Esophagus squamous epithelium (tissue), 4 donors: ENCODE results near the gene PTCH1.

Experiments
- POLR2A ChIP-seq, 4 donors: fragments of 450-650 bp; IDR thresholded peaks; one replicate each; pipeline ENCODE4 v1.6.1; 2017; ENCODE audit warnings: antibody characterized with exemption in 4 of 4, mild to moderate bottlenecking in 4 of 4, moderate library complexity in 3 of 4
- TF ChIP-seq, protein P1 (sequence below), 6 experiments: fragments of 450-650 bp in 4 of 6; fragments of 200-600 bp in 2 of 6; sonication (generic) in 2 of 6; IDR thresholded peaks; one replicate each; pipeline ENCODE4 v1.5.1; 2016 to 2019; ENCODE audit warnings: antibody characterized with exemption in 6 of 6, mild to moderate bottlenecking in 4 of 6, moderate library complexity in 4 of 6

DNA sequence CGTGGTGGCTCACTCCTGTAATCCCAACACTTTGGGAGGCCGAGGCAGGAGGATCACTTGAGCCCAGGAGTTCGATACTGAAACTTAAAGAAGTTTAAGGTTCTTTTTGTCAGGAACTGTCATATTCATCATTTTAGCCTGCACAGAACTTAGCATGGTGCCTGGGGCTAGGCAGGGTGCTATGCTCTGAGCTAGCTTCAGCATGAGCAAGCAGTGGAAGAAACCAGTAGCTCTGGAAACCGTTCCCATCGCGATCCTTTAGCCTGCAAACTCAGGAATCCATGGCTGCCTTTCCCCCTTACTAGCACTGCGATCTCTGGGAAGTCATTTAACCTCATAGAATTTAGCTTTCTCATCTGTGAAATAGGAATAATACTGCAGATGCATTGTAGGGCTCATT, 80.4 kb downstream of the PTCH1 start:
- TF ChIP-seq, protein P1, sequence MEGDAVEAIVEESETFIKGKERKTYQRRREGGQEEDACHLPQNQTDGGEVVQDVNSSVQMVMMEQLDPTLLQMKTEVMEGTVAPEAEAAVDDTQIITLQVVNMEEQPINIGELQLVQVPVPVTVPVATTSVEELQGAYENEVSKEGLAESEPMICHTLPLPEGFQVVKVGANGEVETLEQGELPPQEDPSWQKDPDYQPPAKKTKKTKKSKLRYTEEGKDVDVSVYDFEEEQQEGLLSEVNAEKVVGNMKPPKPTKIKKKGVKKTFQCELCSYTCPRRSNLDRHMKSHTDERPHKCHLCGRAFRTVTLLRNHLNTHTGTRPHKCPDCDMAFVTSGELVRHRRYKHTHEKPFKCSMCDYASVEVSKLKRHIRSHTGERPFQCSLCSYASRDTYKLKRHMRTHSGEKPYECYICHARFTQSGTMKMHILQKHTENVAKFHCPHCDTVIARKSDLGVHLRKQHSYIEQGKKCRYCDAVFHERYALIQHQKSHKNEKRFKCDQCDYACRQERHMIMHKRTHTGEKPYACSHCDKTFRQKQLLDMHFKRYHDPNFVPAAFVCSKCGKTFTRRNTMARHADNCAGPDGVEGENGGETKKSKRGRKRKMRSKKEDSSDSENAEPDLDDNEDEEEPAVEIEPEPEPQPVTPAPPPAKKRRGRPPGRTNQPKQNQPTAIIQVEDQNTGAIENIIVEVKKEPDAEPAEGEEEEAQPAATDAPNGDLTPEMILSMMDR (IDR thresholded peaks at IDR 0.05) = no peak
- TF ChIP-seq POLR2A (IDR thresholded peaks at IDR 0.05) = no peak
